ENCODE data around the gene CNEP1R1. TPM values are rescaled to one million over a fixed set of nuclear protein-coding genes. Genes with fewer than 3 reads are reported as not detected.

Gene CNEP1R1
- total and polyA plus RNA-seq, 4 experiments from 2014 or later = 19.2 to 40.8 (median 27.6) TPM

- Histone ChIP-seq H3K9me3 (ENCODE audit: control insufficient read depth in 1 of 2, low read length in 2 of 2) (no peaks in the 10 kb centered on the region), H3K4me3 (ENCODE audit: low read length in 2 of 2) (no peak overlapping the region), H3K36me3 (ENCODE audit: insufficient read depth, low read length) (peaks cover 38% of the 10 kb centered on the region), H3K27me3 (ENCODE audit: insufficient read depth, low read length) (no peaks in the 10 kb centered on the region), H3K27ac (ENCODE audit: low read depth, low read length) (no peak overlapping the region), H3K4me1 (ENCODE audit: insufficient read depth, low read length) (no peaks in the 10 kb centered on the region)
- no peaks in the 10 kb centered on the region for H3K27me3 Mint-ChIP-seq
- H3K9me3 Mint-ChIP-seq = no peaks in the 10 kb centered on the region
- peaks cover 0 to 10% (median 4%) of the 10 kb centered on the region in 4 donors for H3K4me1 Mint-ChIP-seq
- H3K27ac Mint-ChIP-seq = no peak overlapping the region
- ChIA-PET POLR2A (ENCODE audit: partially characterized antibody) (no interaction called here), CTCF (ENCODE audit: partially characterized antibody) (interaction anchor here (3.3 kb wide), 1 partner anchor 10 kb away, joined by 16 read pairs; the partner anchor contains the start of gene CNEP1R1)
- H3K4me3 Mint-ChIP-seq = no peak overlapping the region
- intact Hi-C loops (cut with micrococcal nuclease) = no loop called here
- DNase-seq = no peak
- peaks cover 29 to 57% of the 10 kb centered on the region in 2 donors for H3K36me3 Mint-ChIP-seq
Observed at GRCh38 chr16:50035468-50035992, 10.5 kb downstream of the CNEP1R1 start.

GRCh38 chr16:50036426-50036825 lies 11.4 kb downstream of the CNEP1R1 start:
- Mint-ChIP-seq H3K9me3 (no peaks in the 10 kb centered on the region), H3K36me3 (peaks cover 24 to 48% of the 10 kb centered on the region in 2 donors), H3K4me1 (peaks cover 0 to 5% (median 2%) of the 10 kb centered on the region in 4 donors), H3K27ac (no peak overlapping the region), H3K4me3 (no peak overlapping the region), H3K27me3 (no peaks in the 10 kb centered on the region)
- Histone ChIP-seq H3K27me3 (ENCODE audit: insufficient read depth, low read length) (no peaks in the 10 kb centered on the region), H3K4me3 (ENCODE audit: low read length in 2 of 2) (no peak overlapping the region), H3K36me3 (ENCODE audit: insufficient read depth, low read length) (peaks cover 31% of the 10 kb centered on the region), H3K4me1 (ENCODE audit: insufficient read depth, low read length) (no peaks in the 10 kb centered on the region), H3K27ac (ENCODE audit: low read depth, low read length) (no peak overlapping the region), H3K9me3 (ENCODE audit: control insufficient read depth in 1 of 2, low read length in 2 of 2) (no peaks in the 10 kb centered on the region)
- intact Hi-C loops (cut with micrococcal nuclease) = no loop called here
- ChIA-PET POLR2A (ENCODE audit: partially characterized antibody) (interaction anchor here (0.7 kb wide), 1 partner anchor 11 kb away, joined by 3 read pairs; the partner anchor contains the start of gene CNEP1R1), CTCF (ENCODE audit: partially characterized antibody) (interaction anchor here (0.9 to 3.0 kb wide), 3 partner anchors 8 to 11 kb away, joined by 3 to 12 read pairs (median 3); partner anchors contain the start of gene CNEP1R1)
- no peak for DNase-seq

- Histone ChIP-seq H3K4me3 (ENCODE audit: low read length in 2 of 2) (no peak overlapping the region), H3K36me3 (ENCODE audit: insufficient read depth, low read length) (peaks cover 22% of the 10 kb centered on the region), H3K4me1 (ENCODE audit: insufficient read depth, low read length) (no peaks in the 10 kb centered on the region), H3K27ac (ENCODE audit: low read depth, low read length) (no peak overlapping the region), H3K9me3 (ENCODE audit: control insufficient read depth in 1 of 2, low read length in 2 of 2) (no peaks in the 10 kb centered on the region), H3K27me3 (ENCODE audit: insufficient read depth, low read length) (no peaks in the 10 kb centered on the region)
- POLR2A ChIA-PET (ENCODE audit: partially characterized antibody) = no interaction called here
- no peaks in the 10 kb centered on the region for H3K27me3 Mint-ChIP-seq
- CTCF ChIA-PET (ENCODE audit: partially characterized antibody) = interaction anchor here (0.9 to 3.0 kb wide), 3 partner anchors 9 to 173 kb away, joined by 3 to 12 read pairs (median 3); partner anchors contain the start of gene CNEP1R1
- peaks cover 18 to 36% of the 10 kb centered on the region in 2 donors for H3K36me3 Mint-ChIP-seq
- no peak overlapping the region for H3K4me3 Mint-ChIP-seq
- DNase-seq = no peak
- no peaks in the 10 kb centered on the region for H3K9me3 Mint-ChIP-seq
- intact Hi-C loops (cut with micrococcal nuclease) = no loop called here
- H3K27ac Mint-ChIP-seq = peak overlapping the region in 1 of 7 donors; percentile 75
- H3K4me1 Mint-ChIP-seq = peaks cover 0 to 2% (median 0%) of the 10 kb centered on the region in 4 donors
Observed at GRCh38 chr16:50037662-50038220, 12.7 kb downstream of the CNEP1R1 start.

- Mint-ChIP-seq H3K4me3 (no peak overlapping the region), H3K4me1 (peaks cover 0 to 2% (median 0%) of the 10 kb centered on the region in 4 donors), H3K27me3 (peaks cover 2% of the 10 kb centered on the region in 2 donors), H3K27ac (peak overlapping the region in 2 of 7 donors; percentile 75 to 83), H3K9me3 (no peaks in the 10 kb centered on the region), H3K36me3 (peaks cover 18 to 32% of the 10 kb centered on the region in 2 donors)
- Histone ChIP-seq H3K27me3 (ENCODE audit: insufficient read depth, low read length) (no peaks in the 10 kb centered on the region), H3K27ac (ENCODE audit: low read depth, low read length) (no peak overlapping the region), H3K9me3 (ENCODE audit: control insufficient read depth in 1 of 2, low read length in 2 of 2) (no peaks in the 10 kb centered on the region), H3K4me3 (ENCODE audit: low read length in 2 of 2) (no peak overlapping the region), H3K4me1 (ENCODE audit: insufficient read depth, low read length) (no peaks in the 10 kb centered on the region), H3K36me3 (ENCODE audit: insufficient read depth, low read length) (peaks cover 22% of the 10 kb centered on the region)
- DNase-seq = no peak
- POLR2A ChIA-PET (ENCODE audit: partially characterized antibody) = no interaction called here
- intact Hi-C loops (cut with micrococcal nuclease) = no loop called here
- CTCF ChIA-PET (ENCODE audit: partially characterized antibody) = interaction anchor here (3.0 kb wide), 1 partner anchor 13 kb away, joined by 12 read pairs; the partner anchor contains the start of gene CNEP1R1
Observed at GRCh38 chr16:50038286-50038685, 13.3 kb downstream of the CNEP1R1 start.

- Histone ChIP-seq H3K4me1 (ENCODE audit: insufficient read depth, low read length) (no peaks in the 10 kb centered on the region), H3K27ac (ENCODE audit: low read depth, low read length) (no peak overlapping the region), H3K27me3 (ENCODE audit: insufficient read depth, low read length) (no peaks in the 10 kb centered on the region), H3K9me3 (ENCODE audit: control insufficient read depth in 1 of 2, low read length in 2 of 2) (no peaks in the 10 kb centered on the region), H3K36me3 (ENCODE audit: insufficient read depth, low read length) (peaks cover 21% of the 10 kb centered on the region), H3K4me3 (ENCODE audit: low read length in 2 of 2) (no peak overlapping the region)
- peaks cover 17 to 27% of the 10 kb centered on the region in 2 donors for H3K36me3 Mint-ChIP-seq
- H3K27ac Mint-ChIP-seq = peak overlapping the region in 1 of 7 donors; percentile 18
- no peak overlapping the region for H3K4me3 Mint-ChIP-seq
- ChIA-PET POLR2A (ENCODE audit: partially characterized antibody) (no interaction called here), CTCF (ENCODE audit: partially characterized antibody) (interaction anchor here (3.0 kb wide), 1 partner anchor 14 kb away, joined by 12 read pairs; the partner anchor contains the start of gene CNEP1R1)
- H3K4me1 Mint-ChIP-seq = peaks cover 0 to 2% (median 0%) of the 10 kb centered on the region in 4 donors
- peaks cover 2 to 7% of the 10 kb centered on the region in 2 donors for H3K27me3 Mint-ChIP-seq
- no peak for DNase-seq
- intact Hi-C loops (cut with micrococcal nuclease) = no loop called here
- H3K9me3 Mint-ChIP-seq = no peaks in the 10 kb centered on the region
Observed at GRCh38 chr16:50038756-50039529, 13.9 kb downstream of the CNEP1R1 start.

- Mint-ChIP-seq H3K4me1 (peaks cover 0 to 2% (median 0%) of the 10 kb centered on the region in 4 donors), H3K4me3 (no peak overlapping the region), H3K27ac (no peak overlapping the region), H3K36me3 (peaks cover 13 to 19% of the 10 kb centered on the region in 2 donors), H3K9me3 (no peaks in the 10 kb centered on the region), H3K27me3 (peaks cover 5 to 11% of the 10 kb centered on the region in 2 donors)
- Histone ChIP-seq H3K4me3 (ENCODE audit: low read length in 2 of 2) (no peak overlapping the region), H3K36me3 (ENCODE audit: insufficient read depth, low read length) (peaks cover 13% of the 10 kb centered on the region), H3K4me1 (ENCODE audit: insufficient read depth, low read length) (no peaks in the 10 kb centered on the region), H3K27me3 (ENCODE audit: insufficient read depth, low read length) (no peaks in the 10 kb centered on the region), H3K9me3 (ENCODE audit: control insufficient read depth in 1 of 2, low read length in 2 of 2) (no peaks in the 10 kb centered on the region), H3K27ac (ENCODE audit: low read depth, low read length) (no peak overlapping the region)
- CTCF ChIA-PET (ENCODE audit: partially characterized antibody) = interaction anchor here (1.5 kb wide), 1 partner anchor 15 kb away, joined by 3 read pairs; the partner anchor contains the start of gene CNEP1R1
- POLR2A ChIA-PET (ENCODE audit: partially characterized antibody) = no interaction called here
- no peak for DNase-seq
- intact Hi-C loops (cut with micrococcal nuclease) = no loop called here
Observed at GRCh38 chr16:50040018-50040417, 15.0 kb downstream of the CNEP1R1 start.

GRCh38 chr16:50040710-50041109 lies 15.7 kb downstream of the CNEP1R1 start:
- no peak for DNase-seq
- peaks cover 7 to 11% of the 10 kb centered on the region in 2 donors for H3K27me3 Mint-ChIP-seq
- H3K4me3 Mint-ChIP-seq = no peak overlapping the region
- peak overlapping the region in 1 of 7 donors; percentile 56 for H3K27ac Mint-ChIP-seq
- no peaks in the 10 kb centered on the region for H3K27me3 ChIP-seq (ENCODE audit: insufficient read depth, low read length)
- H3K4me1 Mint-ChIP-seq = peaks cover 0 to 2% (median 0%) of the 10 kb centered on the region in 4 donors
- H3K9me3 ChIP-seq (ENCODE audit: control insufficient read depth in 1 of 2, low read length in 2 of 2) = no peaks in the 10 kb centered on the region
- no peaks in the 10 kb centered on the region for H3K9me3 Mint-ChIP-seq
- no peak overlapping the region for H3K27ac ChIP-seq (ENCODE audit: low read depth, low read length)
- ChIA-PET POLR2A (ENCODE audit: partially characterized antibody) (no interaction called here), CTCF (ENCODE audit: partially characterized antibody) (interaction anchor here (1.4 to 1.5 kb wide), 2 partner anchors 16 to 170 kb away, joined by 3 read pairs; partner anchors contain the start of gene CNEP1R1)
- H3K4me3 ChIP-seq (ENCODE audit: low read length in 2 of 2) = no peak overlapping the region
- peaks cover 8 to 12% of the 10 kb centered on the region in 2 donors for H3K36me3 Mint-ChIP-seq
- H3K36me3 ChIP-seq (ENCODE audit: insufficient read depth, low read length) = peaks cover 6% of the 10 kb centered on the region
- H3K4me1 ChIP-seq (ENCODE audit: insufficient read depth, low read length) = no peaks in the 10 kb centered on the region
- intact Hi-C loops (cut with micrococcal nuclease) = no loop called here

All from CD4-positive, alpha-beta memory T cell (primary cell).